HL-60/S4 treated with retinoic acid at 250 ng/mL for 4 days and 3 days (cell line): ENCODE results near the gene L3MBTL3.

Experiments used
- in situ Hi-C: fragments of 300-500 bp; cut with MboI; formaldehyde crosslinking; loops from 2 replicates; pipeline ENCODE4 v1.7.0; 2022; ENCODE audit warnings: low sequenced_read_pairs

The L3MBTL3 gene

DNA sequence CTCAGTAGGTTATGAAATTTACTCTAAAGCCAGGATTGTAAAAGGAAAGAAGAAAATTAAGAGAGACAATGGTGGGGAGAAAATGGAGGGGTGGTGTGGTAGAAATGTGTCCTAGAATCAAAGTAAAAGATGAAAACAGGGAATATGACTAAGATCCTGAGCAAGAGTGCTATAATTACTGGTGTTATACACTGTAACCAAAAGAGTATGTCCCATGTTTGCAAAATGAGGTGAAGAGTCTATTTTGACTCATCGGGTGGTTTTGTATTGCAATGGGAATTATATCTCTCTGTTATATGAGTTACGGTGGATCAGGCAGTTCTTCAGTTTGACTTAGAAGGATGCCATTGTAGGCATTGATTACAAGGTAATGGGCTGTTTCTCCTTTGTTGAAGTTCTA is 8.5 kb downstream of the L3MBTL3 start:
- in situ Hi-C loops: no loop called here

DNA sequence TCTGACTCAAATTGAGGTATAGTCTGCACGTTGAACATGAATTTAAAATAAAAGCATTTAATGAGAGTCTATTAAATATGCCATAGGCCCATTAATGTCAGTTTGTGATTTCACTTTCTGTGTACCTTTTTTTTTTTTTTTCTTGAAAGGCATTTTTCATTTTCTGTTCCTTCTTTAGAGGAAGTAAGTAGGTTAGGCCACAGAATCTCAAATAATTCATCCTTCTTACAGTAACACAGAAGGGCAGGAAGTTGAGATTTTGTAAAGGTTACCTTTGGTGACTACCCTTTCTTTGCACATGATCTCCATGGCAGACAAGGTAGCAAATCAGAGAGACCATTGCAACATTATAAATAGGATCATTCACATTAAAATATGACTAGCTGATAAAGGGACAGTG is 9.6 kb downstream of the L3MBTL3 start:
- in situ Hi-C loops: no loop called here

DNA sequence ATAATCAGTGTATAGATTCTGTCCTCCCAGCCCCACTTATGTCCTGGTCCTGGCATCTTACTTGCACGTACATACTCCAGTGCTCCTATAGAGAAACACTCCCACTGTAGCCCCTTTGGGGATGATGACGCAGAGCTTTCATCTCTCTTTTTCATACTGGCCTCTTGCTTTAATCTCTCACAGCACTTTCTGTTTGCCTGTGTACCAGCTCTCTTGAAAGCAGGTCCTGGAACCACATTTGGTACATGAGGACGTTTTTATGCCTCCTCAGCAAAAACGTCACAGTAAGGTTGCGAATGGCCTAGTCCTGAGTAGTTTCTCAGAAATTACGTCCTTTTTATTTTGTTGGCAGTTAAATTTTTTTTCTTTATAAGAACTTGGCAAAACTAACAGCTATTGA is 10.8 kb downstream of the L3MBTL3 start:
- in situ Hi-C loops: no loop called here

DNA sequence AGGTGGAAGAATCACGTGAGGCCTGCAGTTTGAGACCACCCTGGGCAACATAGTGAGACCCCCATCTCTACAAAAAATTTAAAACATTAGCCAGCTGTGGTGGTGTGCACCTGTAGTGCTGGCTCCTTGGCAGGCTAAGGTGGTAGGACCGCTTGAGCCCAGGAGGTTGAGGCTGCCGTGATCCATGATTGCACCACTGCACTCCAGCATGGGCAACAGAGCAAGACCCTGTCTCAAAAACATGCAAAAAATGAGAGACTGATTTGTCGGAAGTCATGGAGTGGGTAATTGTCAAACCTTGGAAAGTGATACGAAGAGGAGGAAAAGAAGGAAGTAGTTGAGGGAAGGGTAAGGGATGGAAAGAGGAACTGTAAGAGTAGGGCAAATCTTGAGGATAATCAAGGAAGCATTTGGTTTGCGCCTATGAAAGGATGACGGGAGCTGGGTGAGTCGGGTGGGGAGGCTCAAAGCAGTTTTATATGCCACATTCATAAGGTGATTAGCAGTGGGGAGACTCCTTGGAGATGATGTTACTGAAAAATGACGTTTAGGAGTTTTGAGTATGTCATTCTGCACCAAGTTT is 14.5 kb downstream of the L3MBTL3 start:
- in situ Hi-C loops: no loop called here

DNA sequence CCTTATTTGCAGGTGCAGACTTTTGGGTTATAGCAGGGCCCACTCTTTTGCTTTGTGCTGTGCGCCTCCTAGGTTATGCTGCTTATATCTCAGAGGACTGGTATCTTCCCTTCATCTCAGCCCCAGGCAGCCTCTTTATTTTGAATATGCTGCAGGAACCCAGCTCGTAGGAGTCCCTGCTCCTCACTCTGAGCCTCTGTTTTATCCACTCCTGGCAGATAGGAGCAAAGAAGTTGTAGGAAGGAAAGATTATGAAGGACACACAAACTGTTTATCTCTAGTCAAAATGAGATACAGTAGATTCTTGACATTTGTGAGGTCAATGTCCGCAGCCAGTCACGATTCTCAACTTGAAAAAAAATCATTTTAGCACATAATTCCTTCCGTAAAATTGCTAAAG is 15.6 kb downstream of the L3MBTL3 start:
- in situ Hi-C loops: no loop called here

DNA sequence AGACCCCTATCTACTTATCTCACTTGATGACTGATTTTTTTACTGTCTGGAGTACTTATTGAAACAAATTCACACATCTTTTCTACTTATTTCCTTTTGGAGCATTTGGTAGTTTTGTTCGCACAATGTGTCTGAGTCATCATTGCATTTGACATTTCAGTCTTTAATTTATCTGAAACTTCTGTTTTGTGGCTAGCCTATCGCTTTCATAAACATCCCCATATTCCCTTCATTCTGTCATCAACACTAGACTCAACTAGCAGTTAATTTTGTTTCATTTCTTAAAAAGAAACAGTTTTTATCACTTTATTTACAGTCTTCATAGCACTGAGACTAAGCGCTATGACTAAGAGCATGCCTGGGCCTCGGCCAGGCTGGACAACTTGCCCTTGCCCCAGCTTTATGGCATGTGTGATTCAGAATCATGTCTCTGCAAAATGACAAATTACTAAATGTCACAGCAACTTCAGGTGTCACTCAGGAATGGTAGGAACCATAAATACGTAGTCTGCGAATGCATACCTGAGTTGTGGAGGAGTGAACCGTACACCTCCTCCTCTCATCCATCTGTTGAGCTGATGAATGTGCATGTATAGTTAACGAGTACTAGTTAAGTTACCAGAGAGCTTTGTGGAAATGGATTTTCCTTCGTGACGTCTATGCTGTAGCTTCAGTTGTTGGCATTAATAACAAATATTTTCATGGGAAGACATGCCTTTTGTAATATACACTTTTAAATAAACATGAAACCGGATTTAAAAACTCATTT is 16.2 kb downstream of the L3MBTL3 start:
- in situ Hi-C loops: no loop called here

DNA sequence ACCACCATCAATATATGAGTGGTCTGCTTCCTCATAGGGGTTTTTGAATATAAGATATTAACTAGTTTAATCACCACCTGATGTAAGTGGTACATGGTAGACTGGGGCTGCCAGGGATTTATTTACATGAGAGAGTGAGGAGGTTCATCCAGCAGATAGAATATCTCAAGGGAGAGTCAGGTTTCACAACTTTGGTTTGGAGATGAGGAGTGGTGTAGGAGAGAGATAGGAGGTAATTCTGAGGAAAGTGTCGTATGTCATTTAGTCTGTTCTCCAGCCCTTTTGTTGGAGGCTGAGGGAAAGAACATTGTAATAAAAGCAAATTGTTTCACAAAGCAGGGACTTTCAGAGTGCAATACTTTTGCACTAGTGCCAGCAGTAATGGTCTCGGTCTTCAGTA is 16.8 kb downstream of the L3MBTL3 start:
- in situ Hi-C loops: no loop called here

DNA sequence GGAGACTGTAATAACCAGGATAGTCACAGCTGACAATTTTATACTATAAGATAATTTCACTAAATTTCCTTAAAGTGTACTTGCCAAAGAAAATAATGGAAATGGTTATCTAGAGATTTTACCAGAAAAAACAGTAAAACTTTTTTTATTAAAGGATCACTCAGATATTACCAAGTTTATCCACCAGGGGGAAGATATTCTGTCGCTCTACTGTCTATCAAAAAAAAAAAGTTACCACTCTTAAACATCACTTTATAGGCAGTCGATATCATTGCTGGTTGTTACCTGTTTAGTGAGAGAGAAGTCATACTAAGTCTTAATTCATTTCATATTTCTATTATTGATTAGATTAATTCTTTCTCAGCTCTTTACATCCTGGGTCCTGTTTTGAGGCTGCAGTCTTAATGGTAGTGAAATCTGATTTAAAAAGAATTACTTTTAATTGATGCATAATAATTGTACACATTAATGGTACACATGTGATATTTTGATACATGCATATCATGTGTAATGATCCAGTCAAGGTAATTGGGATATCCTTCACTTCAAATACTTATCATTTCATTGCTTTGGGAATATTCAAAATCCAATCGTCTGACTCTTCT is 18.9 kb downstream of the L3MBTL3 start:
- in situ Hi-C loops: no loop called here

DNA sequence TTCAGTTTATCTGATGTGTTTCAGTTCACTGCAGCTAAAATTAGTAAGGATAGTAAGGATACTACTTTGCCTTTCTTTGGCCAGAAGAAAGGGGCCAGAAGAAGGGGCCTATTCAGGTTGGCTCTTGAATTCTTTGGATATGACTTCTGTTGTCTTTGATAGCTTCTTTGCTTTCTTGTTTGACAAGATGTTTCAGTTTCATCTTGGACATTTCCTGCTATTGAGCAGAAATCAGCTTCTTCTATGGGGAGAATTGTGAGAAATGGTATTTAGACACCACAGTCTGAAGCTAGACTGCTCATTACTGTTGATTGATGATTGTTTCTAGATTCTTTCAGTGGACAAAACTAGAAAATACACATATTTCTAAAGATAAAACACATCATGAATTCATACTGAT is 23.2 kb downstream of the L3MBTL3 start:
- in situ Hi-C loops: no loop called here

DNA sequence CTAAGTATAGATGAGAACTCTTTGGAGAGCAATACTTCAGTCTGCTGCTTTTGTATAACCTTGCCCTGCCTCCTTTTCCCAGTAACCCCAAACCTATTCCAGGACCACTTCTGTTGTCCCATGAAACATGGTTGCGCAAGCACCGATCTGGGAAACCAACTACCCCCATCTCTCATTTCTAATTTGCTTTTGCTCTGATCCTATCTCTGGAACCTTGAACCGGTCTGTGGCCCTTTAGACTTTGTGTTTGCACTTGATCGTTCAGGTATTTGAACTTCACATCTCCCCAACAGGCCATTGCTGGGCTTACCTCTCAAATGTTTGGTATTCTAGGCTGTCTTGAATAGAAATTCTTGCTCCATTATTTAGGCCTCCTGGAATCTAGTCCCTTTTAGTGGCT is 25.0 kb downstream of the L3MBTL3 start:
- in situ Hi-C loops: no loop called here

DNA sequence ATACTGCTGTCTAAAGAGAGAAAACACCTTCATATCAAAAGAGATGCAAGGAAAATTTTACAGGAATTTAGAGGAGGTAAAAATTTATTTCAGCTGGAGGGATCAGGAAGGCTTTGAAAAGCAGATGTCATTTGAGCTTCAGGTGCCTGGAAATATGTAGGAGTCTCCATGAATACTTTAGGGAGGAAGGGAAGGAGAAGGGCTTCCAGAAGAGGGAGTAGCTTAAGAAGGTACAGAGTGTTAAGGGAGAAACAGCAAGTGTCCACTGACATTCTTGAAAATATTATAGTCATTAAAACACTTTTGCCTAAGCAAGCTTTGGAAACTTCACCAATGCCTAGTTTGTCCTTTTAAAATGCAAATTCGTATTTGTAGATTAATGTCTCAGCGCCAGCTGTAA is 27.2 kb downstream of the L3MBTL3 start:
- in situ Hi-C loops: no loop called here

DNA sequence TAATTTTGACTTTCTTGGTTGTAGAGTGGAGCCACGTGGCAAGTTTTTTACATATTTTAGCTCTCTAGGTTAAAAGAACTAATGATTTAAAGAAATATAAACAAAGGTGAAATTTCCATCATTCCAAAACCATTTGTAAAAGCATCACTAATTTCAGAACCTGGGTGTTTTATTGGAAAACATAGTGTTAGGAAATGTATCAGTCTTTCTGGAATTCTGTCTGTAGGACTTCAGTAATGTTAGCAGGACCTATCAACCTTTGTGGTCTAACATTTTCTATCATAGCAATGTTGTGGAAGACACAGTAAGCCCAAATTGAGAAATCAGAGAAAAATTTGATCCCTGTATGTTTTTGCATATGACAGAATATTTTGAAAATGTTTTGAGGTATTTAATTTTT is 28.3 kb downstream of the L3MBTL3 start:
- in situ Hi-C loops: no loop called here

DNA sequence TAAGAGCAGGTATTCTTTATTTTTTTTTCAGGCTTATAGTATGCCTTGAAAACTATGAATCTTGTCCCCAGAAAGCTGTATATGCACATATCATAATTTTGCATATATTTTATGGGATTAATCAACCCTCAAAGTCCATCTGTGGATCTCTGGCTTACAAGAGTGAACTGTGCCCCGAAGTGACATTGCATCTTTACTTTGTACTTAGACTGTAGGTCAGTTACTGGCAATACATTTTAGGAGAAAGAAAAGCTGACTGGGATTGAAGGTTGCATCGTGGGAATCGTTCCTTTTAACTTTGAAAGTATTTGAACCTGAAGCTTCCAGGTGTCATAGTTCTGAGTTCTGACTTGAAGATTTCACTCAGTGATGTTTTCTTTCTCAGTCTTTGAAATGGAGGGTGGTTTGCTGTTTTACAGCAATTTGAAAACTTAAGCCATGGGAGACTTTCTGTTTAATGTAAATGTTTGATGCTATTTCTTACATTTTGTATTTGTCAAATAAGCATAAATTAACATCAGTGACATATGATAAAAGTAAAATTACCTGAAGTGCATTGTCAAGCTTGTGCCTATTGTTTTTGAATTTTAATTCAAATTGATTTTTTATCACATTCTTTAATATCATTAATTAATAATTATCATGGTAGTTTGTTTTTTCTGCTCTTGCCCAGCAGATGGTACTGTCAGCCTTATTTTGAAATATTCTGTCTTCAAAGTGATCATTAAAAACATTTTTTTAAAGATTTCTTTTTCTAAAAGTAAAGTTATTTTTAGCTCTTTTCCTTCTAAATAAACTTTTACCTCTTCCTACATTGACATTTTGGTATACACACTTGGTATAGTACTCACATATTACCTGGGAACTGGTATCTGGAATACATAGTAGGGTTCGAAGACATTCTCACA is 29.0 kb downstream of the L3MBTL3 start:
- in situ Hi-C loops: no loop called here

DNA sequence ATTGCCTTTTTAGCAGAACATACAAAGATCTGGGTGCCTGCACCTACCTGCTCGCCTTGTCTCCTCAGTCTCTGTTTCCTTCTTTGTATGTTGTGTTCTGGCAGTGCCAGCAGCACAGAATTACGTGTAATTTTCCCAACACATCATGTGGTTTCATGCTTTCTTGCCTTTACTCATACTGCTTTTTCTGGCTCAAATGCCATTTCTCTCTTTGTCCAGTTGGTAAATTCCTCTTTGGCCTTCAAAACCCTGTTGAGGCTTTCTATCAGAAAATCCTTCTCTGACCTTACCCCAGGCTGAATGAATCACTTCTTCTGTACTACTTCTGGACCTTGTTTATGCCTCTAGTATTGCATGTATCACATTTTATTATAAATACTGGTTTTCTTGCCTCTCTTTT is 31.8 kb downstream of the L3MBTL3 start:
- in situ Hi-C loops: no loop called here

DNA sequence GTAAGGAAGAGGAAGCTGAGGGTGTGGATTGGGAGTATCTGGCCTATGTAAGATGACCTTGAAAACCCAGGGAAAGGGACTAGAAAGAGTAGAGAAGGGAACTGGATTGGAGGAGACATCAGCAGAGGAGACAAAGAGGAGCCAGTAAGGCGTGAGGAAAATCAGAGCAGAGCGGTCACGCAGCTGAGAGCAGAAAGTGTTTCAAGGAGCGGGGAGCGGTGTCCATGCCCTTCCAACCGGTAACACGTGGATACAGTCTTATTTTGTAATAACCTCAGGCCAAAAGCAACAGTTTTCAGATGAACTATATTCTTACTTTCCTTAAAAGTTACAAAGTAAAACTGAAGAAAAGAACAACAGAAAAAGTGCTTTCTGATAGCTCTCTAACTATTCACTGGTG is 36.3 kb downstream of the L3MBTL3 start:
- in situ Hi-C loops: no loop called here

DNA sequence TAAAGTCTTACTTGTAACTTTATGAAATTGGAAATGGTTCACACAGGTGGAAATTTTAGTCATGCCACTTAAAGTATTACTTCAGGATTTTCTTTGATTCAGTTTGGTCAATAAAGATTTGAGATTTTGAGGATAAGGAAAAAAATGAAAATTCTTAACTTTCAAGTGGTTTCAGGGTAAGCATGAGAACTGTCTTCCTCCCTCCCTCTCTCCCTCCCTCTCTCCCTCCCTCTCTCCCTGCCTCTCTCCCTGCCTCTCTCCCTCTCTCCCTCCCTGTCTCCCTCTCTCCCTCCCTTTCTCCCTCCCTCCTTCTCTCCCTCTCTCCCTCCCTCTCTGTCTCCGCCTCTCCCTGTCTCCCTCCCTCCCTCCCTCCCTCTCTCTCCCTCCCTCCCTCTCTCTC is 36.9 kb downstream of the L3MBTL3 start:
- in situ Hi-C loops: no loop called here

DNA sequence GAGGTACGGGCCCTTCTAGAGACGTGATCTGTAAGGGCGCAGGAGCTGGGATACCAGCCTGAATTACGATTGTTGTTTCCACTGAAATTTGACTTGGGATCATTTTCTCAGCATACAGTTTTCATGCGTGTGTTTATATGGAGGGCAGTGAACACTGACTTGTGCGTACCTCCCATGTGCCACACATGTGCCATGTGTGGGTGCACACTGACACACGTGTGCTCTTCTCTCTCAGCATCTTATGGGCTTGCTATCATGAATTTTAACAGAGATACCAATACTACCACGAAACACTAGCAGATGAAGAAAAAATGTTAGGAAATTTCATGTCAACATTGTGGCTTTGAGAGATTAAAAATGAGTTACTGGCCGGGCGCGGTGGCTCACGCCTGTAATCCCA is 39.1 kb downstream of the L3MBTL3 start:
- in situ Hi-C loops: no loop called here

DNA sequence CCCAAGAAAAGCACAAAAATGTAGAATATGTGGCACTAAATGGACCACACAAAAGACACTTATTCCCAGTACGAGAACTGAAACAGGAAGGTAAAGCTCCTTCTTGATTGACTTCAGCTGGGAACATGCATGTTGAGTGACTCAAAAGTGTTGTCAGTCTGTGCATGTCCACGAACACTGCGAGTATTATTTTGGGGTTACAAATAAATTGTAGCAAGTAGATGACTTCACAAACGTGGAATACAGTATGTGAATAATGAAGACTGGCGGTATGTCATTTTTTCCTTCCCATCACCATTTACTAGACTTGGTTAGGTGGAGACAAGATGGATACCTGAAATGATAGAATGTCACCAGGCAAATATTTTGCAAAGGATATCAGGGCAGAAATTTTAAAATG is 45.4 kb downstream of the L3MBTL3 start:
- in situ Hi-C loops: no loop called here

DNA sequence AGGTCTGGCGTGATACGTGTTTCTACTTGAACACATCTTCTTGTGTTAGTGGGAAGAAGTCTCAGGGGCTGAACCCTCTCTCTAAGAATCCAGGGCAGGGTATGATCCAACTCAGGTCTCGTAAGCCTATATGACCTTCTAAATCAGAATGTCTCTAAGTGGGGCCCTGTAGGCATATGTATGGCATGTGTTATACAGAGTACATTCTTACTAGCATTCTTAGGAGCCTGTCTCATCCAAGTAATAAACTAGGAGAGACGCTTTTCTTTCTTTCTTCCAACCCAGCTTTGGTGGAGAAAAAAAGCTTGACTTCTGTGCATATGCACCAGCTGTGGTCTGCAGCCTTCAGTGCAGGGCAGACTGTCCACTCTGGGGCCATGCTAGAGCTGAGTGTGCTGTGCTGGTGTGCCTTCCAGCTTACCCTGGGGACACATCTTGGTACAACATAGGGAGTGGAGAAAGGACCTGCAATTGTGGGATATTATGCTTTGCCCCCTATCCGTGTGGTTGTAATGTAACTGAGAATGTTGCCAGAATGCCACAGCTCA is 47.3 kb downstream of the L3MBTL3 start:
- in situ Hi-C loops: no loop called here

DNA sequence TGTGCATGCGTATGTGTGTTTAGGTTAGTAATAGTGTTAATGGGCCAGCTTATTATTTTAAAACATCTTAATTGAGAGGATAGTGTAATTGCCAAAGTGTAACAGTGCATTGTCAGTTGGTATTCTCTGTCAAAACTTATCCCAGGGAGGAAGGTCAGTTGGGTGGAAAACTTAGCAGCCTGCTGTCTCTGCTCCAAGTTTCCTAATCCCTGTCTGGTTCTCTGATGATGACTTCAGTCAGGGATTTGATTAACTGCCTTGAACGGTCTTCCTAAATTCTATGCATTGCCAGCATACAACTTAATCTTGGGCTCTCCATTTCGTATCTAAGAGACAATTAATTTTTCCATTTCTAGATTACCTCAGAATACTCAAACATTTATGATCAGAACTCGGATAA is 51.1 kb downstream of the L3MBTL3 start:
- in situ Hi-C loops: no loop called here

DNA sequence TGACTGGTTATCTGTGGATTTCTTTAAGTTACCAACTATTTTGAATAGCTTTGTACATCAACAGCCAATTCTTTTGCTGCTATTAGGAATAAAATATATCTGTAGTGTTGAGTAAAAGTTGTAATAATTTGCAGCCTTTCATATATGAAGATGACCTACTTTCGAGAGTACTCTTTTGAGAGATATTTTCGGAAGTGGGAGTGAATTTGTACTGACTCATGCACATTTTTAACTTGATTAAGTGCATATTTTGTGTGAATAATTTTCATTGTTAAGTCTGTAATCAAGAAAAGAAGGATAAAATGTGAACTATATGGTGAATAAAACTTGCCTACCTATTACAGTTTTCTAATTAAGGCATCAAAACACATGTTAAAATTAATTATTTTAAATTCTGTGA is 51.9 kb downstream of the L3MBTL3 start:
- in situ Hi-C loops: no loop called here
